ENCODE results near the gene S100A1.
"Not testable (repeated sequence)": the region's sequence is repeated elsewhere in the genome, so short reads cannot be mapped to it uniquely, and the experiment has no call there.

The S100A1 gene

DNA sequence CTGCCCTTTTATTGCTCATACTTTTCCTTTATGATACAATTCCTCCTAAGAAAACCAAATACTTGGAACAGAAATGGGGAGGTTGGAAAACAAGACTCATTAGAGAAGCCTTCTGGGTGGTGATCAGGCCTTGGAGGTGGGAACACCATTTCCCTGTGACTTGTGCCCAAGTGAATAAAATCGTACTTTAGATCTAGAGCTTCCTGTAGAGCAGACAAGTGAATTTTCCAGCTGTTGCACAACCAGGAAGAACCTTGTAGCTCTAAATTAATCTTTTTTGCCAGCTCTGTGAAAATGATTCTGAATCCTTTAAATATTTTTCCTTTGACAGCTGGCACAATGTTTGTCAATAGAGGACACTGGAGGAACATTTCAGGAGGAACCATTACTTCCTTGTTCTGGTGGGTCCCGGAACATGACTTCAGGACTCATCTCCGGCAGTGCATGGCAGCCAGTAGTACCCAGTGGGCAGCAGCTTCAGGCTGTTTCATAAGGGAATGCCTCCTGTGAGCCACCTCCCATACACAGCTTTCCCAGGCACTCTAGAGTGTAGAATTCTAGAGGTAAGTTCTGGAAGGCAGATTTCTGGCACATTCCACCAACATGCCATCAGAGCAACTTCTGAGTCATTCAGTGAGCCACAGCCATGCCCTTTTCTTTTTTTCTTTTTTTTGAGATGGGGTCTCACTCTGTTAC lies 24.7 kb downstream of the S100A1 start:
- DNase-seq, result no peak

DNA sequence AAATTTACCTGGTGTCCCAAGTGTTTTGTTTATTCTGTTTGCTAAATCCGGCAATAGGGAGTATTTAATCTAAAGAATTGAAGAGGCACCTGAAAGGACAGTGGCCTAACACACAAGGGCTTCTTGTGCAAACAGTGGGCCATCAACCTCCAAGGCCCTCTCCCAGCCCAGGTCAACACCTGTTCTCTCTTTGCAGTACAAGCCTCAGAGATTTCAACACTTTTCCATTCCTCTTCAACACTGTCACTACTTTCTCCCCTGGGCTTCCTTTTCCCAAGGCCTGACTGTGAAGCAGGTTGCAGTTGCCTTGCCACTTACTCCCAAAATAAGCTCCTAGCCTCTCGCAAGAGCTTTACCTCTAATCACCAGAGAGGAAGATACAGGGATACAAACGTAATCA lies 27.1 kb downstream of the S100A1 start:
- DNase-seq, result no peak

DNA sequence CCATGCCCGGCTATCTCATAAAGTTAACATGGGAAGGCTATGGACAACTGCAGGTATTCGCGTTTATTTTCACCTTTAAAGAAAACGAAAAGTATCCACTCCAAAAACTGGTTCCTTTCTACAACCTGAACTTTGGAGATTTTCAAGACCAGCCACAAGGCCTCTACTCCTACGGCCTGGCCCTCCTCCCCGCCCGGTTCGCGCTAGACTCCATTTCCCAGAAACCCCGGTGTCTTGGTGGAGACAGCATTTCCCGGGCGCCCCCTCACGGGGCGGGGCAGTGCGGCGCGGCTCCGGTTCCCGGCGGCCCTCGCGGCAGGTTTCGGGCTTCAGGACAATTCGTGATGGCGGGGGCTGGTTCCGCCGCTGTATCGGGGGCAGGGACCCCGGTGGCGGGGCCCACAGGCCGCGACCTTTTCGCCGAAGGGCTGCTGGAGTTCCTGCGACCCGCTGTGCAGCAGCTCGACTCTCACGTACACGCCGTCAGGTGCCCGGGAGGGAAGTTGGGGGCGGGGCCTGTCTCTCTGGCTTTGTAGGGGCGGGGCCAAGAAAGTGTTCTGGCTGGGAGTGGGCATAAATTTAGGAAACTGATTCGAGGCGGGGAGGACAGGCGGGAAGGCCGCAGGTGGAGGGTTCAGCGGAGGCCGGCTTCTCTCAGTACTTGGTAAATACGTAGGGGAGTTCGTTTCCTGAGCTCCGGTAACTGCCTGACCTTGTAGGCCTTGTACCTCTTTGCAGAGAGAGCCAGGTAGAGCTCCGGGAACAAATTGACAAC lies 30.4 kb downstream of the S100A1 start, which contains the start of gene SNAPIN:
SNAPIN (plus strand) TSS at position 304 of the 775 bp plus-strand sequence; CDS start at position 345, 41 bp downstream.
- peak; percentile 46 to 95 (median 88) for DNase-seq

DNA sequence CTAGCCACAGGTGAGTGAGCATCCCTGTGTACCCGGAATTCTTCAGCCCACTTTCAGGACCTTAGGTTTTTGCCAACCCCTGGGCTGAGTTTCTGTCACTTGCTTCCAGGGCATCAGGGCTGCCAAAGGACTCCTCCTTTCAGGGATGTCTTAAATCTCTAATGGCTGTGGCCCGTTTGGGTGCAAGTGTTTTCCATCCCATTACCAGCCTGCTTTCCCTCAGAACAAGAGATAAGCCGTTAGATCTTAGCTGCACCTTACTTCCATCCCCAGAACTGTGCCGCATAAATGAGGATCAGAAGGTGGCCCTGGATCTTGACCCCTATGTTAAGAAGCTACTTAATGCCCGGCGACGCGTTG lies 30.9 kb downstream of the S100A1 start:
- DNase-seq, result no peak

DNA sequence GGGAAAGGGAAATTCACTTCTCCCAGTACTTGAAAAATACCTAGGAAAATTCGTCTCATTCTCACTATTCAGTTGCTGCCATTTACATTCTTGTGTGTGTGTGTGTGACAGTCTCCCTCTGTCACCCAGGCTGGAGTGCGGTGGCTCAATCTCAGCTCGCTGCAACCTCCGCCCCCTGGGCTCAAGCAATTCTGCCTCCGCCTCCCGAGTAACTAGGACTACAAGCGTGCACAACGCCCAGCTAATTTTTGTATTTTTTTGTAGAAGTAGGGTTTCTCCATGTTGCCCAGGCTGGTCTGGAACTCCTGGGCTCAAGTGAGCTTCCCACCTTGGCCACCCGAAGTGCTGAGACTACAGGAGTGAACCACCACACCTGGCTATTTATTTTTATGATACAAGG lies 31.4 kb downstream of the S100A1 start:
- no peak for DNase-seq

DNA sequence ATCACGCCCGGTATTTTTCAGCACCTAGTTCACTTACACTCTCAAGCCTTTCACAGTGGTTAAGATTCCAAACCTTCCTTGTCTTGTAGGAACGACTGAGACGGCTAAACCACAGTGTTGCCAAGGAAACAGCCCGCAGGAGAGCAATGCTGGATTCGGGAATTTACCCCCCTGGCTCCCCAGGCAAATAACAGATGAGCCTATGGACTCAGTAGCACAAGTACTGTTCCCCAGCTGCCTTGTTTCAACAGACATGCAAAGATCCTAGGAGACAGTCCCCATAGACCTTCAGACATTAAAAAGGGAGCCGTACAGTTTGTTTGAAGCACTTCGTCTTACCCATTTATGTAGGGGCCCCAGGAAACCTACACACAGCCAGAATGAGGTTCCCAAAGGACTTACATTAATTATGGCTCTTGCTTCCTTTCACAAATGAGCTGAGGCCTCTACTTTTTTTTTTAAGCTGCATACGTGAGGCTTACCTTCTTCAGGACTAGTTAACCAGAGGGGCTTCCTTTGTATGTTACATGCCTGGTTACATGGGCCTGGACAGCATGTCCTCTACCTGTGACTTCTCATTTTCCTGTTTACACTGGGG lies 33.0 kb downstream of the S100A1 start:
- DNase-seq, result no peak

DNA sequence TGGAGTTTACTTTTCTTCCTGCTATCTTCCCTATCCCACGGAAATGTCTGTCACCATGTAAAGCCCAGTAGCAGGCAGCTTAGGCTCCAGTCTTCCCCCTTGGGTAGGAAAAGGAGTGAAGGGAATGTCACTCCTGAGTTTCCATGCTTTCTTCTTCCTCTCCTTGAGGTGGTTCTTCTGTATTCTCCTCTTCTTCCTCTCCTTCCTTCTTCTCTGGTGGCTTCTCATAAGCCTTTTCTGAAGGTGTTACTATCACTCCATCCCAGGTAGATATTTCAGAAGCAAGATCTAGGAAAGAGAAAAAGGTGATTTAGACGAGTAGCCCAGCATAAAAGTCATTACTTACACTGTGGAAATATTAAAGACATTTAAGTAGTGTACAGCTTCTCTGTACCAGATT lies 34.0 kb downstream of the S100A1 start:
- no peak for DNase-seq

DNA sequence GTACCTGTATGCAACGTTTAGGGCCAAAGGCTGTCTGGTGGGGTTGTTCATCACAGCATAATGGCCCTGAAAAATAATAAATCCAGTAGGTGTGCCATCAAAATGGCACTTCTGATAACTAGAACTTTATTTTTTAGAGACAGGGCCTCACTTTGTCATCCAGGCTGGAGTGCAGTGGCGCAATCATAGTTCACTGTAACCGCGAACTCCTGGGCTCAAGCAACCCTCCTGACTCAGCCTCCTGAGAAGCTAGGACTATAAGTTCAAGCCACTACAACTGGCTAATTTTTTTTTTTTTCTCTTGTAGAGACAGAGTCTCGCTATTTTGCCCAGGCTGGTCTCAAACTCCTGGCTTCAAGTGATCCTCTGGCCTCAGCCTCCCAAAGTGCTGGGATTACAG lies 35.0 kb downstream of the S100A1 start:
- no peak for DNase-seq

DNA sequence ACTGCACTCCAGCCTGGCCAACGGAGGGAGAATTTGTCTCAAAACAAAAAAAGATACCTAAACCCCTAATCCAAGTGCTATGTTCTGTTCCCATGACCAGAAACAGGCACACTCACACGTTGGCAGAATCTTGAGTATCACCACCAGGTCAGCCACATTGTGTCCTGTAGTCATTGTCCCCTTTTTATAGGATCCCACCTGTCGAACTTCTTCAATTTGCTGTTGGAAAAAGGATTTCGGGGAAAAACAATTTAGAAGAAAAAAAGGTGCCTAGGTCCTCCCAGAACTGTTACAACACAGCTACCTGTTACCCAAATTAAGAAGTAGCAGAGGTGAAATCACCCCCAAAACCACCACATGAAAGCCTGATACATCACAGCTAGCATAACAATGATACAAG lies 39.2 kb downstream of the S100A1 start:
- no peak for DNase-seq

DNA sequence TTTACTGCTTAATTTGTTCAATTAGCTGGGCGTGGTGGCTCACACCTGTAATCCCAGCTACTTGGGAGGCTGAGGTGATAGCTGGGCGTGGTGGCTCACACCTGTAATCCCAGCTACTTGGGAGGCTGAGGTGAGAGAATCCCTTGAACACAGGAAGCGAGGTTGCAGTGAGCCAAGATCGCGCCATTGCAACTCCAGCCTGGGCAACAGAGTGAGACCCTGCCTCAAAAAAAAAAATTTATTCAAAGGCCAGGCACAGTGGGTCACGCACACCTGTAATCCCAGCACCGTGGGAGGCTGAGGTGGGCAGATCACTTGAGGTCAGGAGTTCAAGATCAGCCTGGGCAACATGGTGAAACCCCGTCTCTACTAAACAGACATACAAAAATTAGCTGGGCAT lies 40.4 kb downstream of the S100A1 start:
- not testable (repeated sequence) for DNase-seq

DNA sequence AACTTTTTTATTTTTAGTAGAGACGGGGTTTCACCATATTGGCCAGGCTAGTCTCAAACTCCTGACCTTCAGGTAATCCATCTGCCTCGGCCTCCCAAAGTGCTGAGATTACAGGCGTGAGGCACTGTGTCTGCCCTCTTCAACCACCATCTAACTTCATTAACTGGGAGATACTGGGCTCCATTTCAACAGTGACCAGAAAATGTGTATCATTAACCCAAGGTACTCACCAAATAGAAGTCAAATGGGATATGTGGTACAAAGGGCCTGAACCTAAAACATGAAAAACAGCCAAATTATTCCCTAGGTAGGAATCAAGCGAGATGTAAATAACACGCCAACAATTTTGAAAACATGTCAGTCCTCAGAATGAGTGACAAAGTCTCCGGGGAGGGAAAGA lies 41.4 kb downstream of the S100A1 start:
- DNase-seq, result no peak

DNA sequence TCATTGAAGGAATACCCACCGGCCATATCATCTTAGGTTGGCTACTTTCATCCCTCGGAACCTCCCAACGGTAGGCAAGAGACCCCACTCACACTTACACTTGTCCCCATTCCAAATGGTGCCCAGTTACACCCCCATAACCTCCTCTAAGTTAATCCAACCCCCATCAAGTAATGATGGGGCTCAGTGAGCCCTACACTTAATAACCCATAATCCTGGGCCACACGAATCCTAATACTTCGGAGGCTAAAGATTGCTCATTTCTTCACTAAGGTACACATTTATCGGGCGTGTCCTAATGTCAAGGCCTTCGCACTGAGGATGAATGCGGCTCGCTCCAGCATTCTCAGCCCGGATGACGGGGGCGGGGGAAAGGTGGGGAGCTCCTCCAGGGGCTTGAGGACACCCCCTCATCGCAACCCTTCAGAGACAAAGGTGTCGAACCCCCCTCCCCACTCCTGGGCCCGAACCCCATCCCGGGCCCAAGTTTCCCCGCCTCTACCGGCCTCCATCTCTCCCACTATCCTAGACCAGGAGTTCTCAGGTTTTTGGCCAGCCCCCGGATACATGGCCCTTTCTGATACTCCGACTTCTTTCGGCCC lies 42.1 kb downstream of the S100A1 start:
- DNase-seq, result no peak

DNA sequence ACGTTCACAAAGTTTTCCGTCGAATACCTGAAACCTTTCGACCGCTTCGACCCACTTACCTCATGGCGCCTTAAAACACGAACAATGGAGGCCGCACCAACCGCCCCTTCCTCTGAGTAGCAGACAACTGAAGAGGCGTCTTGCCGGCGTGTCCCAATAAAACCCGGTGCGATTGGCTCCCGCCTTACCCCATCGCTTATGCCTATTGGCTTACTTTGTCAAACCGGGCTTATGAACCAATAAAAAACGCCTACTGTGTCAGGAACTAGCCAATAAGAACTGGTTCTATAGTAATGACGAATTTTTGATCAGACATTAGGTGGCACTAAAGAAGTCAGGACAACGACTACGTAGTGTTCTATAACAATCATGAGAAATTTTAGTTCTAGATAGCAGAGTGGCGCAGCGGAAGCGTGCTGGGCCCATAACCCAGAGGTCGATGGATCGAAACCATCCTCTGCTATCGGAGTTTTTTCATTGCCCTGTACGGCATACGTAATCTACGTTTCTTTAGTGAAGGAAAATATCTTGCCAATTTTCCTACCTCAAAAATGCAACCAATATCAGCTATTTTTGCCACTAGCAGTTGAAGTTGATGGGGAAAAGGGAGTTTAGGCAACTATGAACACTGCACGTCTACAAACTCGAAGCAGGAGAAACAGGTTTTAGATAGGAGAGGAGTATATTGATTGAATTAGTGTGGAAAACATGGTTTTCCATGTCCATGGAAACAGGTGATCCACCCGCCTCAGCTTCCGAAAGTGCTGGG lies 42.8 kb downstream of the S100A1 start, which contains the start of gene ILF2:
ILF2 (minus strand) TSS at position 135 of the 769 bp plus-strand sequence; CDS start at position 64, 71 bp downstream.
- DNase-seq, result peak; percentile 69 to 99 (median 90)

DNA sequence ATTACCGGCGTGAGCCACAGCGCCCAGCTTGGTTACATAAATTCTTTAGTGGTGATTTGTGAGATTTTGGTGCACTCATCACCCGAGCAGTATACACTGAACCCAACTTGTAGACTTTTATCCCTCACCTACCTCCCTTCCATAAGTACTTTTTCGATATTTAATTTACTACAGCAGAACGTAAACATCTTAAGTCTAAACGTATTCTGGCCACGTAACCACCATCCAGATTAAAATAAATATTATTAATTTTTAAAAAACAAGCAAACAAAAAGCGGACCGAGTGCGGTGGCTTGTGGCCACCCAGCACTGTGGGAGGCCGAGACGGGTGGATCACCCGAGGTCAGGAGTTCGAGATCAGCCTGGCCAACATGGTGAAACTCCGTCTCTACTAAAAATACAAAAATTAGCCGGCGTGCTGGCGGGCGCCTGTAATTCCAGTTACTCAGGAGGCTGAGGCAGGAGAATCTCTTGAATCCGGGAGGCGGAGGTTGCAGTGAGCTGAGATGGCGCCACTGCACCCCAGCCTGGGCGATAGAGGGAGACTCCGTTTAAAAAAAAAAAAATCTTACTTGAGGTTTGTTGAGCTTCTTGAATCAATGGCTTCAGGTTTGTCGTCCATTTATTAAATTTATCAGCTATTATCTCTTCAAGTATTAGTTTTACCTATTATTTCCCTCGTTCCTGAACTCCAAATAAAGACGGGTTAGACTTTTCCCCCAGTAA lies 43.6 kb downstream of the S100A1 start:
- DNase-seq, result peak in 10 of 56 donors; percentile 14 to 36 (median 28)

DNA sequence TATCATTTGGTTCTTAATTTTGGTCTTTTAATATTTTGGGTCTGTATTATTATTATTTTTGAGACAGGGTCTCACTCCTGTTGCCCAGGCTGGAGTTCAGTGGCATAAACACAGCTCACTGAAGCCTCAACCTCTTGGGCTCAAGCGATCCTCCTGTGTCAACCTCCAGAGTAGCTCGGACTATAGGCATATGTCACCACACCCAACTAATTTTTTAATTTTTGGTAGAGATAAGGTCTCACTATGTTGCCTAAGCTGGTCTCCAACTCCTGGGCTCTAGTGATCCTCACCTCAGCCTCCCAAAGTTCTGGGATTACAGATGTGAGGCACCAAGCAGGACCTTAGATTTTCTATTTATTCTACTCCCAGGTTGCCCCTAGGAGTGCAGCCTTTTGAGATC lies 45.3 kb downstream of the S100A1 start:
- DNase-seq, result no peak

DNA sequence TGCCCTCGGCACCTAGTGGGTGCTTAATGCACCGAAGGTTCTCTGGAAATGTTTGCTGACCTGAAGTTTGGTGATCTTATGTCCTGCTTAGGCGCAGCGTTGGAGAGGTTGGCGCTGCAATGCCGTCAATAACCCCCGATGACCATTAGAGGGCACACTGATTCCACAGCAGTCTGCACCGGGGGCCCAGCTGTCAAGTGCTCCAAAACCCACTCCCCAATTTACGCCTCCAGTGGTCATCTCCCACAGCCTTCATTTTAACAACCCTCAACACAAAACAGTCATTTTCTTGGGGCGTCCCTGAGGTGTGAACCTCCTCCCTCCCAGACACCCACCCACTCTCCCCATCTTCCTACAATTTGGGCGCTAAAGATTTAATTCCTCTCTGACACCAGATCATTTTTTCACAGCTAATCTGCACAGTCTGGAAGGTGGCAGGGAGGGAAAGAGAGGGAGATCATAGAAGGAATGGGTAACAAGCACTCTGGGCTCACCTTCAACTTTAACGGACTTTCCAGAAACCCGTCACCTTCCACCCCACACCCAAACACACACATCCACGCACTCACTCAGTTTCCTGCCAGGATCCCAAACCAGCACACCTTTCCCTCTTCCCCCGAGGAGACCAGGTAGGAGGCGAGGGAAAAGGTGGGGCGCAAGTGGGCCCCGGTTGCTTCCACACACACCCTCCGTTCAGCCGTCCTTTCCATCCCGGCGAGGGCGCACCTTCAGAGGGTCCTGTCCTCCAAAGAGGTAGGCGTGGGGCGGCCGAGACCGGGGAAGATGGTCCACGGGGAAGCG lies 49.7 kb downstream of the S100A1 start:
- DNase-seq, result peak in 31 of 56 donors; percentile 2 to 44 (median 14)

DNA sequence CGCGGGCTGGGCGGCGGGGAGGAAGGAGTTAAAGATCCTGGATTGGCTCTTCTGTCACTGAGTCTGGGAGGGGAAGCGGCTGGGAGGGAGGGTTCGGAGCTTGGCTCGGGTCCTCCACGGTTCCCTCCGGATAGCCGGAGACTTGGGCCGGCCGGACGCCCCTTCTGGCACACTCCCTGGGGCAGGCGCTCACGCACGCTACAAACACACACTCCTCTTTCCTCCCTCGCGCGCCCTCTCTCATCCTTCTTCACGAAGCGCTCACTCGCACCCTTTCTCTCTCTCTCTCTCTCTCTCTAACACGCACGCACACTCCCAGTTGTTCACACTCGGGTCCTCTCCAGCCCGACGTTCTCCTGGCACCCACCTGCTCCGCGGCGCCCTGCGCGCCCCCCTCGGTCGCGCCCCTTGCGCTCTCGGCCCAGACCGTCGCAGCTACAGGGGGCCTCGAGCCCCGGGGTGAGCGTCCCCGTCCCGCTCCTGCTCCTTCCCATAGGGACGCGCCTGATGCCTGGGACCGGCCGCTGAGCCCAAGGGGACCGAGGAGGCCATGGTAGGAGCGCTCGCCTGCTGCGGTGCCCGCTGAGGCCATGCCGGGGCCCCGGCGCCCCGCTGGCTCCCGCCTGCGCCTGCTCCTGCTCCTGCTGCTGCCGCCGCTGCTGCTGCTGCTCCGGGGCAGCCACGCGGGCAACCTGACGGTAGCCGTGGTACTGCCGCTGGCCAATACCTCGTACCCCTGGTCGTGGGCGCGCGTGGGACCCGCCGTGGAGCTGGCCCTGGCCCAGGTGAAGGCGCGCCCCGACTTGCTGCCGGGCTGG lies 50.5 kb downstream of the S100A1 start, which contains the start of gene NPR1:
NPR1 (plus strand) TSS at position 170 of the 818 bp plus-strand sequence; CDS start at position 591, 421 bp downstream.
- peak in 9 of 56 donors; percentile 1 to 20 (median 5) for DNase-seq

DNA sequence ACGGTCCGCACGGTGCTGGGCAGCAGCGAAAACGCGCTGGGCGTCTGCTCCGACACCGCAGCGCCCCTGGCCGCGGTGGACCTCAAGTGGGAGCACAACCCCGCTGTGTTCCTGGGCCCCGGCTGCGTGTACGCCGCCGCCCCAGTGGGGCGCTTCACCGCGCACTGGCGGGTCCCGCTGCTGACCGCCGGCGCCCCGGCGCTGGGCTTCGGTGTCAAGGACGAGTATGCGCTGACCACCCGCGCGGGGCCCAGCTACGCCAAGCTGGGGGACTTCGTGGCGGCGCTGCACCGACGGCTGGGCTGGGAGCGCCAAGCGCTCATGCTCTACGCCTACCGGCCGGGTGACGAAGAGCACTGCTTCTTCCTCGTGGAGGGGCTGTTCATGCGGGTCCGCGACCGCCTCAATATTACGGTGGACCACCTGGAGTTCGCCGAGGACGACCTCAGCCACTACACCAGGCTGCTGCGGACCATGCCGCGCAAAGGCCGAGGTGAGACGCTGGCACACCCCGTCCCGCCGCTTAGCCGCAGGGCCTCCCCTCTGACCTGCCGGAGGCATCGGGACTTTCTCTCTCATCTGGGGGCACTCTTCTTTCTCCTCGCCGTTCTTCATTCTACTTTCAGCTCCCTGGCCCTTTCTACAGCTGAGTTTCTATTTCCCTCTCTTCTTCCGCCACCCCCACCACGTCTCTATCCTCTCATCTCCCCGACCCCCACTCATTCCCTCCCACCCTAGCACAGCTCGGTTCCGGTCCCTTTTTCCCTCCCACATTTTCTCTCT lies 51.3 kb downstream of the S100A1 start:
- no peak for DNase-seq

Measured in nucleus accumbens (tissue), 56 donors.